ENCODE measurements around the gene RRH.

Gene RRH

GRCh38 chr4:109801895-109802319 is 25.9 kb upstream of the RRH start, which contains the start of gene CFI:
TSS of gene CFI (minus strand) at chr4:109801999. CDS start at chr4:109801971, 28 bp downstream.
- H3K4me3 ChIP-seq (ENCODE audit: low read depth, low read length) = peak within 1 kb of the TSS; percentile 36
- peak; percentile 86 for DNase-seq (ENCODE audit: low read depth, low spot score)
- in situ Hi-C loops (cut with HindIII; ENCODE audit: low sequenced_read_pairs) = no loop called here
- no peak for TF ChIP-seq CTCF (IDR thresholded peaks at IDR 0.05; ENCODE audit: low read depth, low read length)

GRCh38 chr4:109803924-109804571 is 23.7 kb upstream of the RRH start:
- peak; percentile 62 for DNase-seq (ENCODE audit: low read depth, low spot score)
- in situ Hi-C loops (cut with HindIII; ENCODE audit: low sequenced_read_pairs) = no loop called here
- no peak overlapping the region for H3K4me3 ChIP-seq (ENCODE audit: low read depth, low read length)
- peak; percentile 55 for TF ChIP-seq CTCF (IDR thresholded peaks at IDR 0.05; ENCODE audit: low read depth, low read length)

- no peak for DNase-seq (ENCODE audit: low read depth, low spot score)
Observed at GRCh38 chr4:109809655-109810054, 18.1 kb upstream of the RRH start.

GRCh38 chr4:109810552-109811387 is 17.0 kb upstream of the RRH start:
- in situ Hi-C loops (cut with HindIII; ENCODE audit: low sequenced_read_pairs) = no loop called here
- H3K4me3 ChIP-seq (ENCODE audit: low read depth, low read length) = no peak overlapping the region
- no peak for TF ChIP-seq CTCF (IDR thresholded peaks at IDR 0.05; ENCODE audit: low read depth, low read length)
- no peak for DNase-seq (ENCODE audit: low read depth, low spot score)

More at GRCh38 chr4:109809655-109810054, 18.1 kb upstream of the RRH start:
- in situ Hi-C loops (cut with HindIII; ENCODE audit: low sequenced_read_pairs) = no loop called here
- no peak for TF ChIP-seq CTCF (IDR thresholded peaks at IDR 0.05; ENCODE audit: low read depth, low read length)
- H3K4me3 ChIP-seq (ENCODE audit: low read depth, low read length) = no peak overlapping the region

- no peak for DNase-seq (ENCODE audit: low read depth, low spot score)
- in situ Hi-C loops (cut with HindIII; ENCODE audit: low sequenced_read_pairs) = no loop called here
- H3K4me3 ChIP-seq (ENCODE audit: low read depth, low read length) = no peak overlapping the region
- TF ChIP-seq CTCF (IDR thresholded peaks at IDR 0.05; ENCODE audit: low read depth, low read length) = no peak
Observed at GRCh38 chr4:109811707-109812106, 16.1 kb upstream of the RRH start.

GRCh38 chr4:109815151-109816081 is 12.4 kb upstream of the RRH start, which contains the start of gene GAR1:
TSS of gene GAR1 (plus strand) at chr4:109815762. CDS start at chr4:109816165, 403 bp downstream.
- TF ChIP-seq CTCF (IDR thresholded peaks at IDR 0.05; ENCODE audit: low read depth, low read length) = no peak
- in situ Hi-C loops (cut with HindIII; ENCODE audit: low sequenced_read_pairs) = no loop called here
- DNase-seq (ENCODE audit: low read depth, low spot score) = peak; percentile 95
- H3K4me3 ChIP-seq (ENCODE audit: low read depth, low read length) = peak within 1 kb of the TSS; percentile 92
